C4-2B (cell line): ENCODE results near the gene POMT1.
"Not testable (repeated sequence)": the region's sequence is repeated elsewhere in the genome, so short reads cannot be mapped to it uniquely, and the experiment has no call there.

Source experiments
- H3K27ac ChIP-seq: fragments of 450-650 bp; 2 replicates; pipeline ENCODE4 v1.5.1; 2017
- CTCF ChIP-seq: fragments of 450-650 bp; conservative IDR thresholded peaks from 2 replicates; pipeline ENCODE4 v1.5.1; 2017; ENCODE audit warnings: mild to moderate bottlenecking
- ZFX ChIP-seq: fragments of 450-650 bp; IDR thresholded peaks from 2 replicates; pipeline ENCODE4 v1.6.1; 2017

Gene POMT1

GRCh38 chr9:131502781-131503625 is at the start of gene POMT1:
Gene POMT1 (plus strand): TSS chr9:131502918. CDS start chr9:131504219, 1,301 bp downstream.
- no peak for TF ChIP-seq CTCF
- peak; percentile 81; the same call in 1 of the 2 replicates for TF ChIP-seq ZFX
- H3K27ac ChIP-seq, result peak within 1 kb of the TSS; percentile 73

GRCh38 chr9:131454028-131454427 is 48.7 kb upstream of the POMT1 start:
- no peak overlapping the region for H3K27ac ChIP-seq
- TF ChIP-seq ZFX, result no peak
- TF ChIP-seq CTCF, result no peak

- not testable (repeated sequence) for H3K27ac ChIP-seq
Measured at GRCh38 chr9:131455655-131456054, 47.1 kb upstream of the POMT1 start.

GRCh38 chr9:131457746-131458145 is 45.0 kb upstream of the POMT1 start:
- H3K27ac ChIP-seq, result no peak overlapping the region
- no peak for TF ChIP-seq ZFX
- TF ChIP-seq CTCF, result no peak

- TF ChIP-seq CTCF (no peak), ZFX (no peak)
- no peak overlapping the region for H3K27ac ChIP-seq
Measured at GRCh38 chr9:131459056-131459455, 43.7 kb upstream of the POMT1 start.

- TF ChIP-seq ZFX (no peak), CTCF (no peak)
- H3K27ac ChIP-seq, result no peak overlapping the region
Measured at GRCh38 chr9:131461166-131461565, 41.6 kb upstream of the POMT1 start.

- no peak for TF ChIP-seq CTCF
- no peak for TF ChIP-seq ZFX
- H3K27ac ChIP-seq, result no peak overlapping the region
Measured at GRCh38 chr9:131464354-131465000, 38.2 kb upstream of the POMT1 start.
